Activated CD4-positive, alpha-beta T cell treated with anti-CD3 and anti-CD28 coated beads, Interleukin-10, Interleukin-2, amounts not matched to agents 100 ng/mL and 50 ng/mL, durations not matched to agents 16 hours and 8 hours (primary cell): ENCODE measurements around the gene EMD.

Source experiments
- DNase-seq: peaks from one replicate; pipeline ENCODE4 v3.0.0-alpha.2; 2020

EMD gene

DNA sequence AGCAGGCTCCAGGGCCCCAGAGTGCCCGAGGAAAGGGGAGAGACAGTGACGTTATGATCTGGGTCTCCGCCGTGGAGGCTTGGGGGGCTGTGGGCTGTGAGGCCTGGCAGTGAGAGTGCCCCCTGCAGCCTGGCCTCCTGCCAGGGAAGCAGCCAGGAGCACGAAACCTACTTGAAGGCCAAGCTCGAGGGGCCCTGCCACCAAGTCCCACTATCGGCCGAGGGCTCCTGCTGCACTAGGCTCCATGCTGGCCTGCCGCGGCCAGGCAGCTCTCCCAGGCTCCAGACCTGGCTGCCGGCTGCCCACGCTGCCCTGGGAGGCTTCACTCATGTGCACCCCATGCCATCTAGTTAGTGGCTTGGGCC is 23.3 kb upstream of the EMD start:
- DNase-seq: no peak

DNA sequence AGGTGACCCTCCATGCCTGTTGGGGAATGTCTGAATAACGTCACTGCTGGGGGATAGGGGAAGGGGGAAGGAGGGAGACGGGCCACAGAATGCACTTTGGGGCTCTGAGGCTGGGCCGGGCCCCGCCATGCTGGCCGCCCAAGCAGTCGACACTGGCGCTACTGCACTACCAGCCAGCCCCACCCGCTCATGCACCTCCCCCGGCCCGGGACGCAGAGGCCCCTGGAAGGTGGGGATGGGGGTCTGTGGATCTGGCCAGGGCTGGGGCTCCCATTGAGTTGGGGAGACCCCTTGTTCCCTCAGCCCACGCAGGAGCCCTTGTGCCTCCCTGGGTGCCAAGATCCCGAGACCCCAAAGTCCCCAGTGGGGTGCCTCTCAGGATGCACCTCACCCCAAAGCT is 22.5 kb upstream of the EMD start:
- DNase-seq: no peak

DNA sequence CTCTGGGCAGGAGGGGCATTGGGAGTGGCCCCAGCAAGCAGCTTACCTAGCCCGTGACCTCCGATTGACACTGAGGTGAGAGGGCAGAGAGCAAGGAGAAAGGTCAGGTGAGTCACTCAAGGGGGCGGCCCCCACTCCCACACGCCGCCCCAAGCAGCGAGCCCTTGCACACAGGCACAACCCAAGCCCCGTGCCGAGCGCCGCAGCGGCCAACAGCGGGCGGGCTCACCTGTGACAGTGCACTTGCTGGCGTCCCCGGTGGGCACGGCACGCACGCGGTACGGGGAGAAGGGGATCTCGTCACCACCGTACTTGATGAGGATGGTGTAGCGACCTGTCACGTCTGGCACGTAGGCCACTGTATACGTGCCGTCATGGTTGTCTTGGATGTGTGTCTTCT is 21.9 kb upstream of the EMD start:
- DNase-seq: no peak

DNA sequence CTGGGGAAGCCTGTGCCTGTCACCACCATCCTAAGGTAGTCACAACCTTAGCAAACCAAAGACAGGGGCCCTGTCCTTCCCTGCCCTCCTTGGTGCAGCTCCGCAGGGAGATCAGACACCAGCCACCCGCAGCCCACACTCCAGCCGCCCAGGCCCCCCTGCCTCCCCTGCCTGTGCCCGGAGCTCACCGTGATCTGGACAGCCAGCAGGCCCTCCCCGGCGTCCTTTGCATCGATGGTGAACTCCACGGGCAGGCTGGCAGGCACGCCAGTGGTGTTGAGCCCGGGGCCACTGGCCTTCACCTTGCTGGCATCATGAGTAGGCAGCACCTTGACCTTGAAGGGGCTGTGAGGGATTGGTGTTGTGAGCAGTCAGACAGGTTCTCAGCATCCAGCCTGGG is 21.1 kb upstream of the EMD start:
- DNase-seq: no peak

DNA sequence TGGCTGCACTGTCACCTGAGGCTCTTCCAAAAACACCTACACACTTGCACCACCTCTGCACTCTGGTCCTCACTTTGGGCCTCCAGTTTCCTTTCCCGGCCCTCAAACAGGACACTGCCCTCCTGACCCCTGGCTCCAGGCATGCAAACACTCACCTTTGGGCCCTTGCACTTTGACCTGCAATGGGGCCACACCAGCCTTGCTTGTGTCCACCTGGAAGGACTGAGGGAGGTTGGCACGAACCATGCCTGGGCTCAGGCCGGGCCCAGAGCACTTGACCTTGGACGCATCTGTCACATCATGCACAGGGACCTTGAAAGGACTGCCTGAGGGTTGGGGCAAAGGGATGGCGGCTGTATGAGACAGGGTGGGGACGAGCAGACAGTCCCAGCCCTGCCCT is 20.3 kb upstream of the EMD start:
- no peak for DNase-seq

DNA sequence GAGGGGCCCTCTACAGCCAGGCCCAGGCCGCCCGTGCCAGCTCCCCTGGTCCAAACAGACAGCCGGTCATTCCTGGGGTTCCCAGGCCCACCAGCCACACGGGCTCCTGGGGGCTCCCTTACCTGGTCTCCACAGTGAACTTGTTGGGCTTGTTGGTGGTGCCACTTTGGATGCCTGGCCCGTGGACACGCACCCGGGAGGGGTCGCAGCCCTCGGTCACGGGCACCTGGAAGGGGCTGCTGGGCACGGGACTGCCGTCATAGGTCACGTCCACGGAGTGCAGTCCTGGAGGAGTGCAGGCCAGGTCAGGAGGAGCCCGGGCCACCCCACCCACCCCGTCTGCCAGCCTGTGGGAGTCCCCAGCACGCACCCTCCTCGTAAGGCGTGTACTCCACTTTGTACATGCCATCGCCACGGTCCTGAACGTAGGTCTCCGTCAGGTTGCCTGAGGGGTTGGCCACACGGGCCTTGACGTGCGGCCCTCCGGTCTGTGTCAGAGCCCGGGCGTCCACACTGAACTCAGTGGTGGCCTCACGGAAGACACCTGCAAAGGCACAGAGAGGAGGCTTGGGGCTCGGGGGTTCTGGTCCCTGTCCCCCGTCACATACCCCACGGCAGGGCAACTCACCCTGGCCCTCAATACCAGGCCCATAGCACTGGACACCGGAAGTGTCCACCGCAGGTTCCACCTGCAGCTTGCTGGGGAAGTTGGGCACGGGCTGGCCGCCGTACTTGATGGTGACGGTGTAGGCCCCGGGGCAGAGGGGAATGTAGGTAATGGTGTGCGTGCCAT is 19.5 kb upstream of the EMD start:
- DNase-seq: no peak

DNA sequence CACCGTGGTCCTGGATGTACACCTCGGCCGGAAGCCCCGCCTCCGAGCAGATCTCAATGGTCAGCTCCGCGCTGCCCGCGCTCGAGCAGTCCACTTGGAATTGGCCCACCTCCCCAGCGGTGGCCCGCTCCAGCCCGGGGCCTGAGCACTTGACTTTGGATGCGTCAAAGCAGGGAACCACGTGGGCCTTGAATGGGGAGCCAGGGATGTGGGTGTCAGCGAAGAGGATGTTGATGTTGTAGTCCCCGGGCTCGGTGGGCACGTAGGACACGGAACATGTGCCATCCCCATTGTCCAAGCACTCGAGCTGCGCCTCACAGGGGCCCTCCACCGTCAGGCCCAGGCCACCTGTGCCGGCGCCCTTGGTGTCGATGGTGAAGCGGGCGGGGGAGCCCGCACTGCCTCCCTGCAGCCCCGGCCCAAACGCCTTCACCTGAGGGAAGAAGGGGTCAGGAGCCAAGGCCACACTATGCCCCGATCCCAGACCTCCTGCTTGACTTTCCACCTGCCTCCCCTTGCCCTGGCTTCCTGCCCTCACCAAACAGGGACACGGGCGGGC is 18.9 kb upstream of the EMD start:
- no peak for DNase-seq

DNA sequence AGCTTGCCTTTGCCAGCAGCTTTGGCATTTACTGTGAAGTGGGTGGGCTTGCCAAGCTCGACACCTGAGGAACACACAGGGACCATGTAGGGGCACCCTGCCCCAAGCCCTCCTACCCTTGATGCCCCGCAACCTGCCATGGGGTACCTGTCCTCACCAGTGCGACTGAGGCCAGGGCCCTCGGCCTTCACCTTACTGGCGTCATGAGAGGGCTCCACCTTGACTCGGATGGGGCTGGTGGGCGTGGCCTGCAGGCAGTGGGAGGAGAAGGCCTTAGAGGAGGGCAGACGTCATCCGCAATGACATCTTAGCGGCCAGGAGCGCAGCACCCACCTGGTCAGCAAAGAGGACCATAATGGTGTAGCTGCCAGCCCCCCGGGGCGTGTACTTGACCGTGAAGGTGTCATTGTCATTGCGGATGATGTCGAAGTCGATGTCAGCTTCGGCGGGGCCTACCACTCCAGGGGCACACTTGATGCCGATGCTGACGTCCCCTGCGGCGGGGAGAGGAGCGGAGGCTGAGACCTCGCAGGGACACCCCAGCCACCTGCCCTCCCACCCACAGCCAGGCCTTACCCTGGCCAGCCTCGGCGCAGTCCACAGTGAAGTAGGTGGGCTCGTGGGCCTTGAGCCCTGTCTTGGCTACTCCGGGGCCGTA is 16.9 kb upstream of the EMD start:
- no peak for DNase-seq

DNA sequence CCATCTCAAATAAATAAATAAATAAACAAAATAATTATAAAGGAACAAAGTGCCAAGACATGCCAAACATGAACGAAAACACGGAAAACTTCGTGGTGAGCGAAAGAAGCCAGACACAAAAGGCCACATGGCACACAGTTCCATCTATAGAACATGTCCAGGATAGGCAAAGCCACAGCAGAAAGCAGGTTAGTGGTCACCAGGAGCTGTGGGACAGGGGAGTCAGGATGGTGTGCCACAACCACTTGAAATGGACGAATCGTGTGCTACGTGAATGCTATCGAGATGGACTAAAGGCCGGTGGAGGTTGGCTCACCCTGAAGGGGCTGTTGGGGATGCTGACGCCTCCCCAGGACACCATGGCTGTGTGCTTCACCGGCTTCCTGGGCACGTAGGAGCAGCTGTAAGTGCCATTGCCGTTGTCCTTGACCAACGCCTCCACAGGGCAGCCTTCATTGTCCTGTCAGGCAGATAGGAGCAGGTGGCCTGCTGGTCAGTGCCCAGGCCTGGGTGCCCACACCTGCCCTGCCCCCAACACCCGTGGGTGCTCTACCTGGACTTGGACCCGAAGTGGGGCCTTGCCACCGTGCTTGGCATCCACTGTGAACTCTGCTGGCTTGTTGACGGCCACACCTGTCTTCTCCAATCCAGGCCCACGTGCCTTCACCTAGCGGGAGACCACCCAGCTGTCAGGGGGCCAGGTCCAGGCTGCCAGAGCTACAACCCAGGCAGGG is 15.2 kb upstream of the EMD start:
- no peak for DNase-seq

DNA sequence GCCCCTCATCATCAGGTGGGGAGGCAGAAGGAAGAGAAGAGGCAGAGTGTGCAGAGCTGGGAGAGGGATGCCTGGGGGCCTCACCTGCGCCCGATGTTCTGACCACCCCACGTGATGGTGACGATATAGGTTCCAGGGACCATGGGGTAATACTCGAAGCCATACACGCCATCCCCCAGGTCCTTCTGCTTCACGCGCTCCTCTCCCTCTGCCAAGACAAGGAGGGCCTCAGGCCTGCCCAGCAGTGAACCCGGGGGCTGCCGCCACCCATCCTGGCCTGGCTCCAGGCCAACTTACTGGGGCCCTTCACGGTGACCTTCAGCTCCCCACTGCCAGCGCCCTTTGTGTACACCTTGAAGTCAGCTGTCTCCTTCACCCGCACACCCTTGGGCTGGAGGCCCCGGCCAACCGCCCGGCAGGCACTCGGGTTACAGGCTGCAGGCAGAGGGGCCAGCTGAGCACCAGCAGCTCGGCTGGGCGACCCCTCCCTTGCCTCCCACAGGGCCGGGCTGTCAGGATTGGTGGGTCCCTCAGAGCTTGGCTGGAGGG is 14.0 kb upstream of the EMD start:
- no peak for DNase-seq

DNA sequence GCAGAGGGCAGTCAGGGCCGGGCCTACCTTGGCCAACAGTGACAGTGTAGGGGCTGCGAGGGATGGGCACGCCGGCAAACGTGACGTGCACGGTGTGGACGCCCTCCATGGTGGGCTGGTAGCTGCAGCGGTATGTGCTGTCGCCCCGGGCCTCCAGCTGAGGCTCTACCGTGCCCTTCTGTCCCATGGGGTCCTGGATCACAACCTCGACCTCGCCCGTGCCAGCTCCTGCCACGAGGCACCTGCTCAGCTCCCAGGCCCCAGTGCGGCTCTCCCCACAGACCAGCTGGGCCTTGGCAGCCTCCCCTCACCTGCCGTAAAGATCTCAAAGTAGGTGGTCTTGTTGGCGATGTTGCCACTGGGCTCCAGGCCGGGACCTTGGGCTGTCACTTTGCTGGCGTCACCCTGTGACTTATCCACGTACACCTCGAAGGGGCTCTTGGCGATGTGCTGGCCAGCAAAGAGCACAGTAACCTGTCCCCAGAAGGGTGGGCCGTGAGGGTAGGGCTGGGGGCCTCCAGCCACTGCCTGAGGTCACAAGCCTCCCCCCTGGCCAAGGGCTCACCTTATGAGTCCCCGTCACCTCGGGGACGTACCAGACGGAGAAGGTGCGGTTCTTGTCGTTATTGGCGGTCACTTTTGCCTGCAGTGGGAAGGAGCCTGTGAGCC is 13.0 kb upstream of the EMD start:
- DNase-seq: no peak

DNA sequence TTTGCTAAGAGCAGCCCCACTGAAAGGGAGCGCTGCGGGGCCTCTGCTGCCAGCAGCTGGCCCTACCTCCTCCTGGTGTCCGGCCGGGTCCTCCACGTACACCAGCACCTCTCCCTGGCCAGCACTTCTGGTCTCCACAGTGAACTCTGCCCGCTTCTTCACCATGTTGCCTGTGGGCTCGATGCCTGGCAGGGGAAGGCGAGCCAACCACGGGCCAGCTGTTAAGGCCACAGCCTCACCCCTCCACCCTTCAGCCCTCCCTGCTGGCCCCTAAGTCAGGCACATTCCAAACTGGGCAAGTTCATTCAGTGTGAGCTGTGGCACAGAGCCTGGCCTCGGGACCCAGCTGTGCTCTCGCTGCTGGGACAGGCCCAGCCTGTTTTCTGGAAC is 12.4 kb upstream of the EMD start:
- no peak for DNase-seq

DNA sequence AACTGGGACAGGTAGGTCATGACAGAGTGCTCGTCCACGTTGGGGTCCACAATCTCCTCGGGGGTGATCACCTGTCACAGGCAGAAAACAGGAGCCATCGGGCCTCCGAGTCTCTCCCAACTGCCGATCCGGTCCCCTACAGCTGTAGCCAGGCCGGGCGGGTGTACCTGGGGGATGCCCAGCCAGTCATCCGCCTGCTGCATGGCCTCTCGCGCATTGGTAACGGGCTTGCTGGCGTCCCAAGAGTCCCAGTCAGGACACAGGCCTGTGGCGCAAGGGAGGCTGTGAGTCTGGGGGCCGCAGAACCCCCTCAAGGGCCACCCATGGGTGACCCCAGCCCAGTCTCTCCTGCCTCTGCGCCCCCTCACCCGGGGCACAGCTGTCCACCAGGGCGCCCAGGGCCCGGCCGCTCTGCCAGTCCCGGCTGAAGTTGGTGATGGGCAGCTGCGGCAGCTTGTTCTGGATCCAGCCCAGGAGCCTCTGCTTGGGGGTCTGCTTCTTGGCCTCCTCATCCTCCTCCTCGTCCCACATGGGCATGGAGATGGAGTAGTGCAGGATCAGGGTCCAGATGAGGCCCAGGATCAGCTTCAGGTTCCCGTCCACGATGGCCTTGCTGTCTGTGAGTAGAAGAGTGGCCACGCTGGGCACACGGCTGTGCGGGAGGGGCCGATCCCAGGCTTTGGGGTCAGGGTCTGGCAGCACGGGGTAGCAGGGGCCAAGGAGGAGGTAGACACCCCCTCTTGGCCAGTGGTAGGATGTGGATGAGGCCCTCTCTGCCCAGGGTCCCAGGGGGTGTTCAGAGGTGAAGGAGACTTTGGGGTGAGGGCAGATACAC is 11.4 kb upstream of the EMD start:
- DNase-seq: no peak

DNA sequence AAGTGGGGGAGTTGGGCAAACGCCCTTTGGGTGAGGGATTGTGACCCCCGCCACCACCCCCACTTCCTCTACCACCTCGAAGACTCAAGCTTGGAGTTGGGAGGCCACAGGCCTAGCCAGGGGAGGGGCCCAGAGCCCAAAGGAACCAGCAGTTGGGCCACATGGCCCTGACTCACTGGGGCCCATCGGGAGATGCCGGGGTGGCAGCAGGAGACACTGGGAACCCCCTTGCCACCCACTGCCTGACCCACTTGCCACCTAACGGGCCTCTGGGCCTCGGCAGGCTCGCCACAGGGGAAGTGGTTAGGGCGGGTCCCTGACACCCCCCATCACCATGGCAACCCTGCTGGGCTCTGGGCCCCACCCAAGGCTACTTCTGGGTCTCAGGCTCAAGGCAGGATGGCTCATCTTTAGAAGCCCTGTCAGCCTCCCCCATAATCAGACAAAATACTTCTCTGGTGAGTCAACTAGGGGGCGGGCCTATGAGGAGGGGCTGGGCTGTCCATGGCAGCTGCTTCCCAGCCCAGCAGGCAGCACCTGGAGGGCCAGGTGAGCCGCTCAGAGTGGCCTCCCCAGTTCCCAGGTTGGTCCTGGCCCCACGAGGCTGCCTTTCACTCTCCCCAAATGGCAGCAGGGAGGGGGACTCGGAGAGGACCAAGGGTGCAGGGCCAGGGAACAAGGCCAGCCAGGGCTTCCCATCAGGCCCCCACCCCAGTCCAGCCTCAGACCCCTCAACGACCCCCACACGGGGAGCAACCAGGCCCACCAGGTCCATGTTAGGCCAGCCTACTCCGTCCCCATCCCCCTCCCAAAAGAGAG is 10.3 kb upstream of the EMD start:
- peak; percentile 98 for DNase-seq

DNA sequence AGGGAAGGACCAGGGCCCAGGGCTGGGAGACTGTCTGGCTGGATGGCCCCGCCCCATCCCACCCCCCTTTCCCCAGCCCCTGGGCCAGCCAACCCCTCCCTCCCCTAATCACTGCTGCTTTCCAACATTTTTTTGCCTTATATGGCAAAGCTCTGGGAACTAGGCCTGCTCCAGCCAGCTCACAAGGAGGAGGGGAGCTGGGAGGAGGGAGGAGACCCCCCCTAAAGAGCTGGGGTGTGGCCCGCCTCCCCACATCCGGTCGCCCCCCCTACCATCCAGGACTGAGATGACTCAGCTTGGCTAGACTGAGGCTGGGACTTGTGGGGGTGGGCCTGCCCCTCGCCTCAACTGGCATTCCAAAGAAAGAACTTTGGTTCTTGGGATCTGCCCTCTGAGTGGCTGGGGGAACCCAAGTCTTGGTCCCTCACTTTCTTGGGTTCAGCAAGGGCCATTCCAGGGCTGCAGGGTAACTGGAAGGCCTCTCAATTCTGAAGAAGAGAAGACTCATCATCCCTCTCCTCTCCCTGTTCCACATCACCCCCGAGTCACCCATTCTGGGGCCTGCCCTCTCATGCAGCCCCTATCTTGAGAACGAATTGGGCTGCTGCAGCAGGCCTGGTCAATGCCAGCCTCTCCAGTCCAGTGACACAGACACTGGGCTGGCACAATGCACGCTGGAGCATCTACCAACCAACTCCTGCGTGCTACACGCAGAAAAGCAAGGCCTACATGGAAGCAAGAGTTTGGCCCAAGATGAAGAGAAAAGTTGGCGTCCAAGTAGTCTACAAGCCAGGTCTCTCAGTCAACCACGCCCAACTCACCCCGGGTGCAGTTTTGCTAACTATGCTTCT is 9.4 kb upstream of the EMD start:
- peak; percentile 82 for DNase-seq

DNA sequence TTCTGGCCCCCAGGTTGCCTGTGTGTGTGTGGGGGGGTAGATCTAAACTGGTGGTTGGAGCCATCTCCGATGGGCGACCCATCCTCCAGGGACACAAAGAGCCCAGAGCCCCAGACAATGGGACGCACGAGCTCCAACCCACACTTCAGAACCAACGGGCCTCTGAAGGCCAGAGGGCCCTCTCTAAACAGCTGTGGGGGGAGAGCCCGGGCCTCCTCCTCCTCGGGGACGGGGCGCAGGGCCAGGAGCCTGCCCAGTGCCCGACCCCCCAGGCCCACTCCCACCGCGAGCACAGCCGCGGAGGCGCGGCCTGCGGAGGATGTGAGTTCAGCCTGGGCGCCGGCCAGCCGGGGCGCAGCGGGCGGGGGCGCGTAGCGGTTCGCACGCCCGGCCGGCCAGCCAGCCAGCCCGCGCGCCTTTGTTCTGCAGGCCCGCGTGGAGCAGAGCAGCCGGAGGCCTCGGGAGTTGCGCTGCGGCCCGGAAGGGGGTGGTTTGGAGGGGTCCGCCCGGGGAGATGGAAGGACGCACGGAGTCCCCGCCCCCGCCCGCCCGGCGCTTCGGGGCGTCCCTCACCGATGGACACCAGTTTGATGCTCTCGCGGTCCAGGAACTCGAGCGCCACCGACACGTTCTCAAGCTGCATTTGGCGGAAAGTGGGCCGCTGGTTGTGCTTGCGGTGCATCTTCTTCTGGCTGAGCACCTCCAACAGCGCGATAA is 8.6 kb upstream of the EMD start:
- peak; percentile 34 for DNase-seq

DNA sequence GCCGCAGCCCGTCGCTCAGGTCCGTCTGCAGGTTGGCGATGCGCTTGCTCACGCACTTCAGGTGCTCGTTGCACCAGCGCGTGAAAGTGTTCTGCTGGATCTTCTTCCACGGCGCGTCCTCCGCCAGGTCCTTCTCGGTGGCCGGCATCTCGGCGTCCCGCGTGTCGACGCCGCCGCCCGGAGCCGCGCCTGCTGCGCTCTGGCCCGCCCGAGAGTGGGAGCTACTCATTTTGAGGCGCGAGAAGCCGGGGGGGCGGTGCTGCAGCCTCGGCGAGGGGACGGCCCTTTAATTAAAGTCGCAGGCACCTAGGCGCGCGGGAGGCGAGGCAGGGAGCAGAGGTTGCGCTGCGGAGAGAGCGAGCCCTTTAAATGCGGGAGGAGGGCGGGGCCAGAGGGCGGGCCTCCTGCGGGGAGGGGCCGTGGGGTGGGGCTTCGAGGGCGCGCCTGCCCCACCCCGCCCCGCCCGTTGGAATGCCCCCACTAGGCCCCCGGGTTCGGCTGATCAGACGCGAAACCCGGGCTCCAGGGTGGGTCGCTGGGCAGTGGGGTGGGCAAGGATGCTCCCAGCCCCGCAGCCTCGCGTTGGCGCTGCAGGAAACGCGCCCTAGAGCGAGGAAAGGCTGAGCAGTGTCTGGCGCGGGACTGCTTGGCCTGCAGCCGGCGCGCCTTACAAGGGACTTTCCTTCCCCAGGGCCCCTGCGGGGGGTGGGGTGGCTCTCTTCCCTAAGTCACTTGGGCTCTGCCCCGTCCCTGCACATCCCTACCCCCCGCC is 7.9 kb upstream of the EMD start:
- peak; percentile 96 for DNase-seq

DNA sequence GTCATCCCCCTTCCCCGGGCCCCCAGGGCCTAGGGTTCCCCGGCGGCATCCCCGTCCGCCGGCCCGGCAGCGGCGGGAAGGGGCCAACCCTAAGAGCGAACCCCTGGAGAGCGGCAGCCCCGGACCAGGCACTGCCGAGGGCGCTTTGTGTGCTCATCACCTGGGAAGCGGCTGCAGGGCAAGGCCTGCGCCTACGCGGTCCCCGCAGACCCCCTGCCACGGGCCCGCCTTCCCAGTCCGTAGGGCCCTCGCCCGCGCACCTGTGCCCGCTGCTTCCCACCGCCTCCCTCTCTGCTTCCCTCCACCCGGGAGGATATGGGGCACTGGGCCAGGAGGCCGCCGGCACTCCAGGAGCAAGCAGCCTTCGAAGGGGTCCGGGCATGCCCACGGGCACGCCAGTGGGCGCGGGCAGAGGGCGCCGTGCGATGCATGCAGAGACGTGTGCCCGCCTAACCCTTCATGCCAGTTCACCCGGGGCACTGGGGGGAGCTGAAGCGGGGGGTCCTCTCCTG is 7.2 kb upstream of the EMD start:
- no peak for DNase-seq
